Activated CD4-positive, alpha-beta T cell treated with anti-CD3 and anti-CD28 coated beads, Interleukin-2, amount 50 U/mL, for 48 hours (primary cell): ENCODE data around the gene SLC19A1.
"Not testable (repeated sequence)": the region's sequence is repeated elsewhere in the genome, so short reads cannot be mapped to it uniquely, and the experiment has no call there.

ENCODE experiments used
- DNase-seq, 2 experiments: peaks; one replicate each; pipeline ENCODE4 v3.0.0-alpha.2; 2020

Gene SLC19A1

DNA sequence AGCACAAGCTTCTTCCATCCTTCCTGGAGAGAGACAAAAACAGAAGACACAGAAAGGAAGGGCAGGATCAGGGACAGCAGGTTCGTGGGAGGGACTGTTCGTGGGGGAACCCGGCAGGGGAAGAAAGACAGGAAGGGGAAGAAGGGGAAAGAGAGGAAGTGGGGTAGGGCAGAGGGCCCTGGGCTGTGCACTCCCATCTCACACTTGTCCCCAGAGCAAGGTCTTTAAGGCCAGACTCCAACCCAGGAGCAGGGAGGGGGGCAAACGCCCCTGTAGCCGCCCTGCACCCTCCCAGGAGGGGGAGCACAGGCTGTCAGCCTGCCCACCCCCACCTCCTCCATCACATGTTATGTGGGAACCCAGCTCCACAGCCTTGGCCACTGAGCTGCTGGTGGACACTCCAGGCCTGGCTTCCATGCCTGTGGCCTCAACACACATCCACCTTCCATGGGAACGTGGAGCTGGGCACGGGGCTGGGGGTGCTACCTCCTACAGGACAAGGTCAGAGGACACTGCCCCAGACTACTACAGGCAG lies 9.3 kb downstream of the SLC19A1 start:
- no peak for DNase-seq

DNA sequence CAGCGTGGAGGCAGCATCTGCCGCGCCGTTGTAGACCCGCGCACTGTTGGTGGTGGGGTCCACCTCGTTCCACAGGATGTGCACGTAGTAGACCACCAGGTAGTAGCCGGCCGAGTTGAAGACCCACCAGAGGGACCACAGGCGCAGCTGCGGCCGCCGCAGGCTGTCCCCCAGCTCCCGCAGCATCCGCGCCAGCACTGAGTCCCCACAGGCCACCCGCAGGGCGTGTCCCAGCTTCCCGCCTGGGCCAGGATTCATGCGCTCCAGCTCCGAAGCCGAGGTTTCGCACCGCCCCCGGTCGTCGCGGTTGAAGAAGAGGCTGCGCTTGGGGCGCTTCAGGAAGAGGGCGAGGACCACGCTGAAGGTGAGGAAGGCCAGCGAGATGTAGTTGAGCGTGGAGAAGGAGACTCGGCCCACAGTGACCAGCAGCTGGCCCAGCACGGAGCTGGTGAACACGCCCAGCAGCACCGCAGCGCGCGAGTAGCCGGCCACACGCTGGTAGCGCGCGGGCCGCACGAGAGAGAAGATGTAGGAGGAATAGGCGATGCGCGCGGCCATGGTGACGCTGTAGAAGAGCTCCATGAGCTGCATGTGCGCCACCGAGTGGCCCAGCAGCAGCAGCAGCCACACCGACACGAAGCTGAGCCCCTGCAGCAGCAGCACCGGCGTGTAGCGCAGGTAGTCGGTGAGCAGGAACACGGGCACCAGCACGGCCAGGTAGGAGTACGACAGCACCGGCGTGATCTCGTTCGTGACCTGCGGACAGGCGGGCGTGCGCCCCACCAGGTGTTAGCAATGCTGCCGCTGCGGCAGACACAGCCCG lies 10.6 kb downstream of the SLC19A1 start:
- no peak for DNase-seq

DNA sequence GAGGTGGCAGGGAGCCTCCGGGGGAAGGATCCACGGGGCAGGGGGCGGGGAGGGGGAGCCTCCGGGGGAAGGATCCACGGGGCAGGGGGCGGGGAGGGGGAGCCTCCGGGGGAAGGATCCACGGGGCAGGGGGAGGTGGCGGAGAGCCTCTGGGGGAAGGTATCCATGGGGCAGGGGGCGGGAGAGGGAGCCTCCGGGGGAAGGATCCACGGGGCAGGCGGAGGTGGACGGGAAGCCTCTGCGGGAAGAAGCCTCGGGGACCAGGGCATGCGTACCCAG lies 11.2 kb downstream of the SLC19A1 start:
- DNase-seq, result not testable (repeated sequence)

DNA sequence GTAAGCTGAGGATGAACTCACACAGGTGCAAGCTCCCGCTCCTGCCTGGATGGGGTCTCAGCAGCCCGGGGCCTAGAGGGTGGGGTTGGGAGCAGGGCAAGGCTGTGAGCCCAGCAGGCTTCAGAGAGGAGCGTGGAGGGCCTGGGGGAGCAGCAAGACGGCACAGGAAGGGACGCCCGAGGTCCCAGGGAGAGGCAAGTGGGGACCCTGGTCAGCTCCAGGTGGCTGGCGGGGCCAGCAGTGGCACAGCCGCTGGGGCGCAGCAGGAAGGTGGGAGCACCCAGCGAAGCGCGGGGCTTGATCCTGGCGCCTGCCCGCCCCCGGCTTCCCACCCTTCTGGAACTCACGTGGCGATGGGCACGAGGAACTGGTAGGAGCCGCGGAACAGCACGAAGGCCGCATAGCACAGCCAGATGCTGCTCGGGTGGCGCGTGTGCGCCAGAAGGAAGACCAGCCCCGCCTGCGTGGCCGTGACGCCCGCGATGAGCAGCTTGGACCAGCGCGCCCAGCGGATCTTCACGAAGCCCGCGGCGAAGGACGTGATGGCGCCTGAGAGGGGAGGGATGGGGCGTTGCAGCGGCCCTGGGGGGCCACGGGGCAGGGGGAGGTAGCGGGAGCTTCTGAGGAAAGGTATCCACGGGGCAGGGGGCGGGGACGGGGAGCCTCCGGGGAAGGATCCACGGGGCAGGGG lies 11.7 kb downstream of the SLC19A1 start:
- DNase-seq, result no peak

DNA sequence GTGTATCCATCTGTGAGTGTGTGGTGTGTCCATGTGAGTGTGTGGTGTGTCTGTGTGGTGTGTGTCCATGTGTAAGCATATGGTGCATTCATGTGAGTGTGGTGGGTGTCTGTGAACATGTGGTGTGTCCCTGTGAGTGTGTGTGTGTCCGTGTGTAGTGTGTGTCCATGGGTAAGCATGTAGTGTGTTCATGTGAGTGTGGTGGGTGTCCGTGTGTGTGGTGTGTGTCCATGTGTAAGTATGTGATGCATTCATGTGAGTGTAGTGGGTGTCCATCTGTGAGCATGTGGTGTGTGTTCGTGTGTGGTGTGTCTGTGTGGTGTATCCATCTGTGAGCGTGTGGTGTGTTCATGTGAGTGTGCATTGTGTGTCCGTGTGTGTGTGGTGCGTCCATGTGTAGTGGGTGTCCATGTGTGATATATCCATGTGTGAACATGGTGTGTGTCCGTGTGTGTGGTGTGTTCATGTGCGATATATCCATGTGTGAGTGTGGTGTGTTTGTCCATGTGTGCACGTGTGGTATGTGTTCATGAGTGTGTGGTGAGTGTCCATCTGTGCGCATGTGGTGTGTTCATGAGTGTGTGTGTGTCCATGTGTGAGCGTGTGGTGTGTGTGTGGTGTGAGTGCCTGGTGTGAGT lies 12.3 kb downstream of the SLC19A1 start:
- DNase-seq, result no peak

DNA sequence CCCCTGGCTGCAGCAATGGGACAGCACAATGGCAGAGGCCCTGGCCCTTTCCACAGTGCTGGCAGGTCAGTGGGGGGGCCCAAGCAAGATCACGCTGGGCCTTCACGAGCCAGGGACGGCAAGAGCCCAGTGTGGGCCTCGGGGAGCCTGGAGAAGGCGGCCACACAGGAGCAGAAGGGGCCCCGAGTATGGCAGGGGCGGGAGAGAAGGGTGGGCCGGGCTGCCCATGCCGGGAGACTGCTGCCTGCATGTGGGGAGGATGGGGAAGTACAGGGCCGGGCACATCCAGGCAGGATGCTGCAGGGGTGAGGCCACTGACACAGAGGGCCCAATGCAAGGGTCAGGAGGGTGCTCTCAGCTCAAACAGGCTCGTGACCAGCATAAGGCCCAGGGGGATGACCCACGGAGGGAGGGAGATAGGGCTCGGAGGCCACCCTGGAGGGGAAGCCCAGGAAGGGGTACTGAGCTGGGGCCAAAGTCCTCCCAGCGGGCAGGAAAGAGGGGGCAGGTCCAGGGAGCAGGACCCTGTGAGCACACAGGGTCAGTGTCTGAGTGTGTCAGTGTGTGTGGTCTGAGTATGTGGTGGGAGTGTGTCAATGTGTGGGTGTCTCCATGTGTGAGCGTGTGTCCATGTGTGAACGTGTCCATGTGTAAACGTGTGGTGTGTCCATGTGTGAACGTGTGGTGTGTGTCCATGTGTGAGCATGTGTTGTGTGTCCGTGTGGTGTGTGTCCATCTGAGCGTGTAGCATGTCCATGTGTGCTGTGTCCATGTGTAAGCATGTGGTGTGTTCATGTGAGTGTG lies 13.1 kb downstream of the SLC19A1 start:
- DNase-seq, result no peak

DNA sequence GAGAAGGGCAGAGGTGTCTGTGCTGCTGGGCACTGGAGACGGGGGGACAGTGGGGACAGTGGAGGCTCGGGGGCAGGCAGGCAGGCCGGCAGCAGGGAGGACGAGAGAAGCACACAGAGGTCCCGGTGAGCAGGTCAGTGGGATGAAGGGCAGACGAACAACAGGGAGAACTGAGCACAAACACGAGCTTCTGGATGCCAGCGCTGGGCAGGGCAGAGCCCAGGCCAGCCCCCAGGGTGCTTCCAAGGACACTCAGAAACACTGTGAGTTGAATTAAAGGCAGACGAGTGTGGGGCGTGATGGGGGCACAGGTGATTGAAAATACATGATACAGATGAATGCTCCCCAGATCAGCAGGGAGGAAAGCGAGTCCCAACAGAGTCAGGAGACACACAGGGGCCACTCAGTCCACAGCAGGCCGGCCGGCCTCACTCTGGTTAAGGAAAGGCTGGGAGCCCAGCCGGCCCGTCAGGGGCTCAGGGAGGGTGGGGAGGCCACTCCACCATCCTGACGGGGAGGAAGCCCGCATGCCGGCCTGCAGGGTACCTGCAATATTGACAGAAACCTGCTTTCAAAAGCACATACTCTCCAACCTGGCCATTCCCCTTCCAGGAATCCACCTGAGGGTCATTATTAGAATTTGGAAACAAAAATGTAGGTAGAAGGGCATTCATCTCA lies 14.1 kb downstream of the SLC19A1 start:
- DNase-seq, result no peak

DNA sequence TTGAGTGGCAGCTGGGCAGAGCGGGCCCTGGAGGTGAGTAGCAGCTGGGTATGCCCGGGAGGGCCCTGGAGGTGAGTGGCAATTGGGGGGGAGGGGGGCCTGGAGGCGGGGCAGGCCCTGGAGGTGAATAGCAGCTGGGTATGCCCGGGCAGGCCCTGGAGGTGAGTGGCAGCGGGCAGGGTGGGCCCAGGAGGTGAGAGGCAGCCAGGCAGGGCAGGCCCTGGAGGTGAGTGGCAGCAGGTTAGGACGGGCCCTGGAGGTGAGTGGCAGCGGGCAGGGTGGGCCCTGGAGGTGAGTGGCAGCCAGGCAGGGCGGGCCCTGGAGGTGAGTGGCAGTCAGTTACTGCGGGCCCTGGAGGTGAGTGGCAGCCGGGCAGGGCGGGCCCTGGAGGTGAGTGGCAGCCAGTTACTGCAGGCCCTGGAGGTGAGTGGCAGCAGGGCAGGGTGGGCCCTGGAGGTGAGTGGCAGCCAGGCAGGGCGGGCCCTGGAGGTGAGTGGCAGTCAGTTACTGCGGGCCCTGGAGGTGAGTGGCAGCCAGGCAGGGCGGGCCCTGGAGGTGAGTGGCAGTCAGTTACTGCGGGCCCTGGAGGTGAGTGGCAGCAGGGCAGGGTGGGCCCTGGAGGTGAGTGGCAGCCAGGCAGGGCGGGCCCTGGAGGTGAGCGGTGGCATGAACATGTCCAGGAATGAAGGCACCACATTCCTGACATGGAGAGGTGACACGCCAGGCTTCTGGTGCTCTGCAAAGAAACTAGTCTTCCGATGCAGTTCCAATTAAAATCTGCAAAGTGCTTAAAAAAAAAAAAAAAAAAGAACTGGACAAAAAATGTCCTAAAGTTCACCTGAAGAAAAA lies 14.9 kb downstream of the SLC19A1 start:
- DNase-seq, result not testable (repeated sequence)

DNA sequence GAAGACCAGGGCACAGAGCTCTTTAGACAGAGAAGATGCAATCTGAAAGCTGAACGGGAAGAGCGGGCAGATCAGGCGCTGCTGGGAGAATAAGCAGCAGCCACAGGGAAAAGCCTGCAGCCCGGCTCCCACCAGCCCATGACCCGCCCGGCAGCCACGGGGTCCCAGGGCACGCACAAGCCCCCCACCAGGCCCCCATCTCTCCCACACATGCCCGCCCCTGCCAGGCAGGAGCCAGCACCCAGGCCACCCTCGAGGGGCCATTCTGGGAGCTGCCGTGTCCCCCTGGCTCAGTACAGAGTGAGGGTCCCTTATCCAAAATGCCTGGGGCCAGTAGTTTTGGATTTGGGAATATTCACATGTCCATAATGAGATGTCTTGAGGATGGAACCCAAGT lies 16.3 kb downstream of the SLC19A1 start:
- no peak for DNase-seq

DNA sequence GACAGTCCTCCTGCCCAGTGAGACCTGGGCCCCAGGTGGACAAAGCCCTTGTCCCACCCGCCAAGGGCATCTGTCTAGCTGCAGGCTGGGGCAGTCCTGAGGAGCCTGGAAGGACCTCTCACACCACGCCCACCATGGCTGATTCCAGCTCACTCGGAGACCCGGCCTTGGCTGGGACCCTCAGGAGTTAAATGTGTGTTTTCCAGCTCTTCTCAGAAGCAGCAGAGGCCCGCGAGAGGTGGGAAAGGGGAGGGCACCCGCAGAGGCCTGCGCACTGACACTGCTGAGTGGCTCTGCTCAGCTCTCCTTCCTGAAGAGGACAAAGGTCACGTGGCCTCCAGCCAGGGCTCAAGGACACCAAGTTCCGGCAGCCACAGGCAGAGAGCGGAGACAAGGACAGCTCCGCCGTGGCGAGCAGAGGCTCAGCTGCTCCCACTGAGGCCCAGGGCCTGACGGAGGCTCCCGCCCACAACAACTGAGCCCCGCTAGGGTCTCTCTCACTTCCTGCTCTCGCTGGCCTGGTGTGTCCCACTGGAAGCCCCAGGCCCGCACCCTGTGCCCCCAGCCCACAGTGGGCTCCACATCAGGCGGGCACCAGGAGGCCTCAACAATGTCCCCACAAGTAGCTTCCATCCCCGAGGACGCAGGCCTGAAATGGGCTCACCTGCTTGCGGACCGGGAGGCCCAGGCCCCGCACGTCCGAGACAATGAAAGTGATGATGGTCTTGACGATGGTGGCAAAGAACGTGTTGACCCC lies 16.9 kb downstream of the SLC19A1 start:
- DNase-seq, result no peak

DNA sequence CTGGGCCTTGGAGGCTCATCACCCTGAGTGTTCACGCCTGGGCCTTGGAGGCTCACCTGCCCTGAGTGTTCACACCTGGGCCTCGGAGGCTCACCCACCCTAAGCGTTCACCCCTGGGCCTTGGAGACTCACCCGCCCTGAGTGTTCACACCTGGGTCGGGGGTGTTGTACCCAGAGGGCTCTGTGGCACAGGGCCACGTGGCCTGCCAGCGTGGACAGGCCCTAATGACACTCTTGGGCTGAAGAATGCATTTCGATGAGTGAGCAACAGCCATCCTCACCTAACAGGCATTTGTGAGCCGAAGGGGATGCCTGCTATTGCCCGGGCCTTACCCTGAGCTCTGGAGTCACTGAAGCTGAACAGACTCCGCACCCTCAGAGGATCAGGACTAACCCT lies 17.5 kb downstream of the SLC19A1 start:
- DNase-seq, result no peak

DNA sequence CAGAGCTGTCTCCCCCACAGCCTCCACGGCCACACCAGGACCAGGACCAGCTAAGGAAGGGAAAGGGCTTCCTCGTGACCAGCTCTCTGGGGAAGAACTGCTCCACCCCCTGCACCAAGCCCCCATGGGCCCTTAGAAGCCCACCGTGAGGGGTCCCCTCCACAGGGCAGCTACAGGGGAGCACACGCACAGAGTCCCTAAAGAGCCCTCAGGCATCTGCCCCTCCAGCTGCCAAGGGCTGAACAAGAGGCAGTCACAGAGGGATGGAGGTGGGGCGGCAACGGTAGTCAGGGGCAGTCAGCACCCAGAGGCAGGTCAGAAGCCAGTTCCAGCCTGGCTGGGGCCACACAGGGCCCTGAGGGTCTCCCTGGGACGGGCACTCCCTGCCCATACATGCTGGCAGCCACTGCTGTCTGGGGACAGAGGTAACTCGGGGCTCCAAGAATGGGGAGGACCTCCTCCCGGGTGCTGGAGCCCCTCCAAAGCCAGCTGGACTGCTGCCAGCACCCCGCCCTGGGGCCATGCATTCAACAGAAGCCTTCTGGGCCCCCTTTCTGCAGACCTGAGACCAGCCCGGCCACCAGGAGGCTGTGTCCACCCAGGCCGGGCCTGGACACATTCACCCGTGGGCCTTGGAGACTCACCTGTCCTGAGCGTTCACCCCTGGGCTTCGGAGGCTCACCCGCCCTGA lies 18.7 kb downstream of the SLC19A1 start:
- DNase-seq, result no peak

DNA sequence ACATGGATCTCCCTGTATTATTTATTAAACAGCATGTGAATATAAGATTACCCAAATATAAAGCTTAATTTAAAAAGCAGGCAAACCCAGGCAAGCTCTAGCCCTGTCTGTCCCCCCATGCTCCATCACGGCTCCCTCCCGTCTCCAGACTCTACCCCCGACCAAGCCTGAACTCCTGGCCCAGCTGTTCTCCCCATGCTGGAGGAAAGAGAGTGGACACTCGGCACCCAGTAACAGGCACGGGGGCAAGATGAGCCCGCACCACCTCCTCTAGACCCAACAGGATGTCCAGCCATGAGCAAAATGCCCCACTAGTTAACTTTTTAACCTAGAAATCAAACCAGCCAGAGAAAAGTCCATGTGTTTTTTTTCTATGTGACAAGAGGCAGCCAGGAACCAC lies 19.3 kb downstream of the SLC19A1 start:
- DNase-seq, result no peak

DNA sequence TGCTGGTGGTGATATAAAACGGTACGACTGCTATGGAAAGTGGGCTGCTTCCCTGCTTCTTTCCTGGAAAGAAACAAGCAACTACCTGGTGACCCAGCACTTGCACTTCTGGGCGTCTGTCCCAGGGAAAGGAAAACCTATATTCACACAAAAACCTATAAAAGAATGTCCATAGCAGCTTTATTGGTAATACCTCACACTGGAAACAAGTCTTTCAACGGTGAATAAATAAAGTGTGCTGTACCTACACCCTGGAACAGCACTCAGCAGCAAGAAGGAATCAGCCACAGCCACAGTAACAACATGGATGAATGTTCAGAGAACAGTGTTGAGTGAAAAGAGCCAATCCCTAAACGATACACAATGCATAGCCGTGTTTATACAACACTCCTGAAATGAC lies 19.9 kb downstream of the SLC19A1 start:
- DNase-seq, result no peak

DNA sequence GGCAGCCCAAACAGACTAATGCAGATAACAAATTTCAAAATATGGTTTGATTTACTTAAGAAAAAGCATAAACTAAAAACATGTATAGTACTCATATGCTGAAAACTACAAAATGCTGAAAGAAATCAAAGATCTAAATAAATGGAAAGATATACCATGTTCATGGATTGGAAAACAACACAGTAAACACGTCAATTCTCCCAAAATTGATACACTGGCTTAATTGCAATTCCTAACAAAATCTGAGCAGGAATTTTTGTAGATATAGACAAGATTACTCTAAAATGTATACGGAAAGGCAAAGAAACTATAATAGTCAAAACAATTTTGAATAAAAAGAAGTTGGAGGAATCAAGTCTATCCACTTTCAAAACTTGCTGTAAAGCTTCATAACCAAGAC lies 21.0 kb downstream of the SLC19A1 start:
- DNase-seq, result no peak

DNA sequence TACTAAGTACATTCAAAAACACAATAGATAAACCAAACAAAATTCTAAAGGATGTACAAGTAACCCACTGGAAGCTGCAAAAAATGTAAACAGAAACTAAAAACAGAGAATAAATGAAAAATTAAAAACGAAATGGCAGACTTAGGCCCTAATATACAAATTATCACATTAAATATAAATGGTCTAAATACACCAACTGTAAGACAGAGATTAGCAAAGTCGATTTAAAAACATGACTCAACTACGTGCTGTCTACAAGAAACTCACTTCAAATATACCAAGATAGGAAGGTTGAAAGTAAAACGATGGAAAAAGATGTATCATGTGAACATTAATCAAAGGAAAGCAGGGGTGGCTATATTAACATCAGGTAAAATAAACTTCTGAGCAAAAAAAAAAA lies 23.1 kb downstream of the SLC19A1 start:
- no peak for DNase-seq

DNA sequence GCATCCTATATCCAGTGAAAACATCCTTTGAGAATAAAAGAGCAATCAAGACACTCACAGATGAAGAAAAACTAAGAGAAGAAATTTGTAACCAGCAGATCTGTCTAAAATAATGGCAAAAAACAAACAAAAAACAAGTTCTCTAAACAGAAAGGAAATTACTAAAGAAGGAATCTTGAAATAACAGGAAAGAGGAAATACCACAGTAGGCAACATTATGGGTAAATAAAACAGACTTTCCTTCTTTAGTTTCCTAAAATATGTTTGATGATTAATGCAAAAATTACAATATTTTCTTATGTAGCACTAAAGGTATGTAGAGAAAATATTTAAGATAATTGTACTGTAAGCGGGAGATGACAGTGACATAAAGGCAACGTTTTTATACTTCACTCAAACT lies 23.5 kb downstream of the SLC19A1 start:
- DNase-seq, result no peak

DNA sequence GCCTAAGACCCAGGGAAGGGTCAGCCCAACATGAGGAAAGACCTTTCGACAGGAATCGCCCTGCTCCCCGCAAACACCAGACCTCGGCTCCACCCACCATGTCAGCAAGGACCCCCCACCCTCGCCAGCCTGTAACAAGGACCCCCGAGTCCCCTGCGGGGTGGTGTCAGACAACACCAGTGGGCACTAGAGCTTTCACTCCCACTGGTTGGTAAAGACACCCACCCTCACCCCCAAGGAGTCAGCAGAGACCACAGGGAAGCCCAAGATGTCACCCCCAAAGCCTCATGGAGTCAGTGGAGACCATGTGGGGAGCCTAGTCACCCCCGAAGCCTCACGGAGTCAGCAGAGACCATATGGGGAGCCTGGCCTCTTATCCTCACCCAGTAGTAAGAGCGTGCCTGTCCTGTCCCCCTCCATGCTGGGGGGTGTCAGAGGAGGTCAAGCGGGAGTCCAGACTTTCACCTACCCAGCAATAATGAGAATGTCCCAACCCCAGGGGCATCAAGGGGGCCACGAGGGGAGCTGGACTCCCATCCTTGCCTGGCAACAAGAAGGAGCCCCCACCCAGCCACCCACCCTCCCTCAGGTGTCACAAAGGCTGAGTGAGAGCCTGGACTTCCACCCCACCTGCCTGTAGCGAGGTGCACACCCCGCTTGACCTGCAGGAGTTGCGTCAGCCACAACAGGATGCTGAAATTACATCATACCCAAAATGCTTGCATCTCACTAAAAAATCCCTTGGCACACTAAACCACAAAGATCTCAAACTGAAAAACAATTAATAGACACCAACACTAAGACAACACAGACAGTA lies 24.8 kb downstream of the SLC19A1 start:
- DNase-seq, result no peak

DNA sequence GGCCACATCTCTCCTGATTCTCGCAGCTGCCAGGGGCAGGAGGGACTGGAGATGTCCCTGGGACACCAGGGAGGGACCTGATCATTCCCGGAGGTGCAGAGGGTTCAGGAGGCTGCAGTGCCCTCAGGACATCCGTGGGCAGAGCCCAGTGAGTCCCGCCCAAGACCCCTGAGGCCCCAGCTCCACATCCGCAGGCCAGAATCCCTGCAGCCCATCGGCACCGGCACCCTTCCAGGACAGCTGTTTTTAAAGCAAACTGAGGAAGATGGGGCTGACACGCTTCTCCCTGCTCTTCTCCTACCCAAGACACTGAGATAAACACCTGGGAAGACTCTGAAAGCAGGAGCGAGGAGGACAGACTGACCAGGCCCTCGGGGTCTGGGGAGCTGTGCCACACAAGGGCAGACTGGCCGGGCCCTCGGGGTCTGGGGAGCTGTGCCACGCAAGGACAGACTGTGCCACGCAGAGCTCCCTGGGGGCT lies 25.5 kb downstream of the SLC19A1 start:
- no peak for DNase-seq
